ENCODE results near the gene DSCAM. TPM values are rescaled to one million over a fixed set of nuclear protein-coding genes. Genes with fewer than 3 reads are reported as not detected.

The DSCAM gene
- total and polyA plus RNA-seq, 2 donors (not counting 3 experiments of a cell fraction or from before 2014, with no cell fraction given), result not detected

DNA sequence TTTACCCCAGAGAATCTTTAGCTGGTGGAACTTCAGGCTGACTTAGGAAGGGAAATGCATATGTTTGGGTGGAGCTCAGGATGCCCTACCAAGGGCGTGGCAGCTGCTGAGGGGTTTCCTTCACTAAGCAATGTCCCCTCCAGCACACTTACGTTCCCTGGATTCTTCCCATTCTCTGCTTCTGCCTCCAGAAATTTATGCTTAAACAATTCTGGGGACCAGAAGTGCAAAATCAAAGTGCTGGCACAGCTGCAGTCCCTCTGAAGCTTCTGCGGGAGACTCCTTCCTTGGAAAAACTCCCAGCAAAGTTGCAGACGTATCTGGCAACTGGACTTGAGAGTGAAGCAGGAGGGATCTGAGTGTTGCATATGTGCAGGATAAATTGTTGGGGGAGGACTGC is 576.9 kb downstream of the DSCAM start:
- intact Hi-C loops (cut with micrococcal nuclease), result no loop called here
- FAIRE-seq (no peak), DNase-seq (ENCODE audit: low read depth, low spot score) (no peak)
- ChIA-PET POLR2A (no interaction called here), CTCF (no interaction called here)
- Histone ChIP-seq H3K4me1 (ENCODE audit: control insufficient read depth, extremely low read depth, insufficient read depth, low read length) (no peaks in the 10 kb centered on the region), H3K9ac (replicated peaks; ENCODE audit: extremely low read depth, insufficient read depth, low read length) (no peak overlapping the region), H3K4me2 (ENCODE audit: insufficient read depth, low read length) (no peak overlapping the region), H3K9me1 (replicated peaks; ENCODE audit: control insufficient read depth, extremely low read depth, insufficient read depth, low read length) (no peaks in the 10 kb centered on the region), H3K4me3 (replicated peaks in 1 of 3; ENCODE audit: insufficient read depth in 1 of 3, low read depth in 1 of 3, low read length in 3 of 3) (no peak overlapping the region), H3K27ac (ENCODE audit: insufficient read depth, low read depth, low read length) (no peak overlapping the region), H2AFZ (ENCODE audit: low read depth, low read length) (no peak overlapping the region), H3K36me3 (ENCODE audit: control insufficient read depth in 2 of 2, extremely low read depth in 1 of 2, insufficient read depth in 2 of 2, low read length in 2 of 2) (no peaks in the 10 kb centered on the region), H3K79me2 (ENCODE audit: control insufficient read depth, insufficient read depth, low read length) (no peaks in the 10 kb centered on the region), H3K27me3 (ENCODE audit: control insufficient read depth in 2 of 2, insufficient read depth in 2 of 2, low read length in 2 of 2) (no peaks in the 10 kb centered on the region), H4K20me1 (replicated peaks; ENCODE audit: control insufficient read depth, extremely low read depth, insufficient read depth, low read length) (no peaks in the 10 kb centered on the region), H3K9me3 (replicated peaks; ENCODE audit: control insufficient read depth, insufficient read depth, low read length) (peaks cover 9% of the 10 kb centered on the region)
- dilution Hi-C loops (cut with MboI; ENCODE audit: extremely low pct_ligation_motif_present, low sequenced_read_pairs), result no loop called here
- TF ChIP-seq, protein P1, sequence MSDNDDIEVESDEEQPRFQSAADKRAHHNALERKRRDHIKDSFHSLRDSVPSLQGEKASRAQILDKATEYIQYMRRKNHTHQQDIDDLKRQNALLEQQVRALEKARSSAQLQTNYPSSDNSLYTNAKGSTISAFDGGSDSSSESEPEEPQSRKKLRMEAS (IDR thresholded peaks at IDR 0.05; ENCODE audit: insufficient read depth, insufficient read length), result no peak
- TF ChIP-seq JUN (IDR thresholded peaks at IDR 0.05; ENCODE audit: borderline replicate concordance, insufficient read depth, insufficient read length, low read depth), result no peak
- no peak for TF ChIP-seq POLR2AphosphoS5 (IDR thresholded peaks at IDR 0.05; ENCODE audit: insufficient read depth, low read depth, low read length)
- no peak for TF ChIP-seq EZH2 (IDR thresholded peaks at IDR 0.05; ENCODE audit: borderline replicate concordance, low read depth, low read length, severe bottlenecking)
- no peak for TF ChIP-seq FOS (IDR thresholded peaks at IDR 0.05; ENCODE audit: borderline replicate concordance, insufficient read depth, low read length)
- TF ChIP-seq POLR2A (IDR thresholded peaks at IDR 0.05; ENCODE audit: low read depth, low read length), result no peak
- no peak for TF ChIP-seq GATA2 (IDR thresholded peaks at IDR 0.05; ENCODE audit: insufficient read depth, insufficient read length, low read depth, low read length)
- TF ChIP-seq MYC (IDR thresholded peaks at IDR 0.05; ENCODE audit: low read depth, low read length), result no peak
- TF ChIP-seq, protein P2, sequence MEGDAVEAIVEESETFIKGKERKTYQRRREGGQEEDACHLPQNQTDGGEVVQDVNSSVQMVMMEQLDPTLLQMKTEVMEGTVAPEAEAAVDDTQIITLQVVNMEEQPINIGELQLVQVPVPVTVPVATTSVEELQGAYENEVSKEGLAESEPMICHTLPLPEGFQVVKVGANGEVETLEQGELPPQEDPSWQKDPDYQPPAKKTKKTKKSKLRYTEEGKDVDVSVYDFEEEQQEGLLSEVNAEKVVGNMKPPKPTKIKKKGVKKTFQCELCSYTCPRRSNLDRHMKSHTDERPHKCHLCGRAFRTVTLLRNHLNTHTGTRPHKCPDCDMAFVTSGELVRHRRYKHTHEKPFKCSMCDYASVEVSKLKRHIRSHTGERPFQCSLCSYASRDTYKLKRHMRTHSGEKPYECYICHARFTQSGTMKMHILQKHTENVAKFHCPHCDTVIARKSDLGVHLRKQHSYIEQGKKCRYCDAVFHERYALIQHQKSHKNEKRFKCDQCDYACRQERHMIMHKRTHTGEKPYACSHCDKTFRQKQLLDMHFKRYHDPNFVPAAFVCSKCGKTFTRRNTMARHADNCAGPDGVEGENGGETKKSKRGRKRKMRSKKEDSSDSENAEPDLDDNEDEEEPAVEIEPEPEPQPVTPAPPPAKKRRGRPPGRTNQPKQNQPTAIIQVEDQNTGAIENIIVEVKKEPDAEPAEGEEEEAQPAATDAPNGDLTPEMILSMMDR (IDR thresholded peaks at IDR 0.05; ENCODE audit: extremely low read depth in 1 of 2, insufficient read depth in 1 of 2, low read depth in 1 of 2, low read length in 2 of 2), result no peak
- BruUV-seq (replicated peaks), result no TSS peak
